Measurements from ENCODE around the gene OSTF1.

OSTF1 gene

DNA sequence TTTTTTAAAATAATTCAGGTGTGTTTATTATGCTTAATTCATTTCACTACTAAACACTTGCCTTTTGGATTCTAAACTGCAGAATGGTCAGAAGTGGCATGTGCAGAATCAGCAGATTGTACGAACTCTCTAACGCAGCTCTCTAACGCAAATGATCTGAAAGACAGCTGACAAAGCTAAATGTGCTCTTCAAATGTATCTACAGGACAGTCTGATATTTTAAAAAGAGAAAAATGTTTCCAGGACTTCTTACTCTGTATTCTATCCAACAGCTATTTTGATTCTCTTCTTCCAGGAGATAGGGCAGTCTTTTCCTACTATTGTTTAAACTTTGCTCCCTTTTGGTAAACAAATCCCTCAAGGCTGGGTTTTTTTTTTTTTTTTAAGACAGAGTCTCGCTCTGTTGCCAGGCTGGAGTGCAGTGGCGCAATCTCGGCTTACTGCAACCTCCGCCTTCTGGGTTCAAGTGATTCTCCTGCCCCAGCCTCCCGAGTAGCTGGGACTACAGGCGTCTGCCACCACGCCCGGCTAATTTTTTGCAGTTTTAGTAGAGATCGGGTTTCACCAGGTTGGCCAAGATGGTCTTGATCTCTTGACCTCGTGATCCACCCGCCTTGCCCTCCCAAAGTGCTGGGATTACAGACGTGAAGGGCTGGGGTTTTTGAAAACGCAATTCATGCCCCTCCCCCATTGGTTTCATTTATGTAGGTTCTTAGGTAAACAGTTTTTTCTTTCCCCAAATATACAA, 1.6 kb upstream of the OSTF1 start:
- DNase-seq: no peak

DNA sequence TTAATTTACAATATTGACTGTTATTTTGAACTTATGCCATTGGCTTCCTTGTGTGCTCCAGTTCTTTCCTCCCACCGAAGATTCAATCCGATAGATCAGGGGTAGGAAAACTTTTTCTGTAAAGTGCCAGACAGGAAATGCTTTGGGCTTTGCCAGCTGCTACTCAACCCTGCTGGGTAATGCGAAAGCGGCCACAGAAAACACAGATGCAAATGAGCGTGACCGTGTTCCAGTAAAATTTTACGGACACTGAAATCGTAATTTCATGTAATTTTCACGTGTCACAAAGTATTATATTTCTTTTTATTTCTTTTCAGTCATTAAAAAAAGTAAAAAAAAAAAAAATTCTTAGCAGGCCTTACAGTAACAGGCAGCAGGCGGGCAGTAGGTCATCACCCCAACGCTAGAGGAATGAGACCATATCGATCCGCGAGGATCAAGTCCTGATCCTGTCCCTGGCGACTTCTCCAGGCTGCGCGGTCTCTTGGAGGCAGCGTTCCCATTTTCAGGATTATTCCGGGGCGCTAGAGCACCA, 958 bp upstream of the OSTF1 start:
- no peak for DNase-seq

DNA sequence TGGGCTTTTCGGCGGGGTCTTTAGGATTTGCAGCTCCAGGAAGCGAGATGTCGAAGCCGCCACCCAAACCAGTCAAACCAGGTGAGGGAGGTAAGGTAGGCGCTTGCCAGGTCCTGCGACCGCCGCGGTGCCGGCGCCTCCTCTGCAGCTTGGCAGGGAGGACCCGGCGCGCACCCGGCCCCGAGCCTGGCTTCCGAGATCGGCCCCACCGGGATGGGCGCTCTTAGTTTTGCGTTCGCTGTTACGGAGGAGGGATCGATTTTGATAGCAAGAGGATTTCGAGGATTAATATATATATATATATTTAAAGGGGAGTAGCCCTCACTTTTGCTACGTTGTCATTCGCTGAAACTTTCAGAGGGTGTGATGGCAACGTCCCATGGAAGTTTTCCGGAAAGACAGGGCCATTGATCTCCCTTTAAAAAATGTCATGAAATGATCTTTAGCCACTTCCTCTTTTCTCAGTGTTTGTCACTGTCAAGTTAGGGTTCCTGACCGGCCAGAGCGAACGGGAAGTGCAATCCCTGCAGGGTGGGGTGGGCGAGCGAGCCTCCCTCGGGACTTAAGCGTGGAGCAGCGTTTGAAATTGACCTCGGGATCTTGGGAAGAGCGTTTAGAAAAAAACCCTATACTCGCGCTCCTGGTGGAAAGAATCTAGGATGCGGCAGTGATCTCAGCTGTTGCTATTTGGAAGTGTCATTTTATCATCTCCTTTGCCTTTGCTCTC, 495 bp downstream of the OSTF1 start:
- peak; percentile 66 for DNase-seq

DNA sequence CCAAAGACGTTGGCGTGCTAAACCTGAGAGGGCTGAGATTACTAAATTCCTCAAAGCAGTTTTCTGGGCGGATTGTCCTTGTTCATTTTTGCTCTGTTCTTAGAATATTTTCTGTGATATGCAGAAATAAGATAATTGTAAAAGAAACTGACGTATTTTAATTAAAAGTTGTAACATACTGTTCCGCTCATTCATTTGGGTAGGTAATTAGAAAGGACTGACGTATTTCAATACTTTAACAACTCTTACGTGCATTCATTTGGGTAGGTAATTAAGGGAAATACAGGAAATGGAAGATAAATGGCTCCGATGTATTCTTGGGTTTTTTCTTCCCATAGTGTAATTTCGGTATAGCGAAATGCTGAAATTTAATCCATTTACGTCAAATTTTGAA, 1.1 kb downstream of the OSTF1 start:
- DNase-seq: no peak

GRCh38 chr9:75090579-75090978, 2.3 kb downstream of the OSTF1 start:
- DNase-seq: no peak

- DNase-seq: no peak
Measured at GRCh38 chr9:75092766-75093165, 4.5 kb downstream of the OSTF1 start.

- no peak for DNase-seq
Measured at GRCh38 chr9:75096796-75097195, 8.5 kb downstream of the OSTF1 start.

- no peak for DNase-seq
Measured at GRCh38 chr9:75101004-75101588, 12.8 kb downstream of the OSTF1 start.

GRCh38 chr9:75102177-75102790, 14.0 kb downstream of the OSTF1 start:
- no peak for DNase-seq

DNA sequence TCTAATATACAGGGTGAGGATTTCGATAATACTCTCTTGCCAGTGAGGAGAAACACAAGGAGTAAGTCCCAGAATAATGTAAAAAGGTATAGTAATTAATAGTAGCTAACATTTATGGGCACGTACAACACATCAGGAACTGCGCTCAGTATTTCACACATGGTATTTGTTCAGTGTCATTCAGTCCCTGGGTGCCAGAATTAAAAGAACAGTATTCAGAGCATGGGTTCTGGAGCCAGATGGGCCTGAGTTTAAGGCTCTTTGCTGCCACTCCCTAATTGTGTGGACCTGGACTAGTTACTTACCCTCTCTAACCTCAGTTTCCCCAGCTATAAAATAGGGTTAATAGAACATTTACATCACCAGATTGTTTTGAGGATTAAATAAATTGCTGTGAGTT, 16.3 kb downstream of the OSTF1 start:
- DNase-seq: no peak

GRCh38 chr9:75105019-75105540, 16.8 kb downstream of the OSTF1 start:
- DNase-seq: no peak

GRCh38 chr9:75105841-75106240, 17.5 kb downstream of the OSTF1 start:
- DNase-seq: no peak

DNA sequence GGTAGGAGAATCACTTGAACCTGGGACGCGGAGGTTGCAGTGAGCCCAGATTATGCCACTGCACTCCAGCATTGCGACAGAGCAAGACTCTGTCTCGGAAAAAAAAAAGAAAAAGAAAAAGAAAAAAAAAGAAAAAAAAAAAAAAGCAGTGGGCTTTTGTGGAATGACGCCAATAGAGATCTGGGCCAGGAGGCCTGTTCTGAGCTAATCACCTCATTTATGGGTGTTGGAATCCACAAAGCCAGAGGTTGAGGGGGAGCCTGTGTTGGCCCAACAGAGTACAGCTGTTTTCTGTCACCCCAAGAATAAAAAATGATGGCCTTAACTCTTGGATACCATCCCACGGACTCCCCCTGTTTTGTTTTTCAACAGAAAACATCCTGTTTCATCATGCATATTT, 18.5 kb downstream of the OSTF1 start:
- DNase-seq: no peak

GRCh38 chr9:75108571-75108970, 20.3 kb downstream of the OSTF1 start:
- no peak for DNase-seq

- DNase-seq: no peak
Measured at GRCh38 chr9:75109210-75109839, 21.0 kb downstream of the OSTF1 start.

GRCh38 chr9:75111019-75111622, 22.8 kb downstream of the OSTF1 start:
- no peak for DNase-seq

GRCh38 chr9:75112789-75113188, 24.5 kb downstream of the OSTF1 start:
- no peak for DNase-seq

- DNase-seq: no peak
Measured at GRCh38 chr9:75116306-75116705, 28.0 kb downstream of the OSTF1 start.

GRCh38 chr9:75117564-75117963, 29.2 kb downstream of the OSTF1 start:
- DNase-seq: no peak

DNA sequence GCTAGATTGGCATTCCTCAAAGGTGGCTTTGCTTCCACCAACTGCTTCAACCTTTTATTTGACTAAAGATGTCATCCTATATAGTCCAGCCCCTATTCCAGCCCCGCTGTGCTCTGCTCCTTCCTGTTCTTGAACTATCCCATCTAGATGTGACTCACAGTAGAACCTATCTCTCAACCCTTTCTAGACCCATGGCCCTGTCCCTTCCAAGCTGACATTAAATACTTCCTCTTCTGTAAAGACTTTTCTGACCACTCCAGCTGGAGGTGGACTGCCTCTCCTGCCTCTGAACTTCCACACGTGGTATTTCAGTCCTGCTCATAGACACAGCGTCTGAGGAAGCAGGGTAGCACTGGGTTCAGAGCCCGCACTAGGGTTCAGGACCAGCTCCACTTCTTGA, 32.4 kb downstream of the OSTF1 start:
- DNase-seq: no peak

GRCh38 chr9:75121914-75122558, 33.7 kb downstream of the OSTF1 start:
- DNase-seq: no peak

- DNase-seq: no peak
Measured at GRCh38 chr9:75123696-75124095, 35.4 kb downstream of the OSTF1 start.
